ENCODE results near the gene SEMA4A. TPM values are rescaled to one million over a fixed set of nuclear protein-coding genes. Genes with fewer than 3 reads are reported as not detected.
A peak's percentile ranks its signal among the peaks of the same experiment; 100 is the strongest.

Gene SEMA4A
- total and polyA plus RNA-seq, 4 donors, result 22.7 to 54.9 (median 36.9) TPM

DNA sequence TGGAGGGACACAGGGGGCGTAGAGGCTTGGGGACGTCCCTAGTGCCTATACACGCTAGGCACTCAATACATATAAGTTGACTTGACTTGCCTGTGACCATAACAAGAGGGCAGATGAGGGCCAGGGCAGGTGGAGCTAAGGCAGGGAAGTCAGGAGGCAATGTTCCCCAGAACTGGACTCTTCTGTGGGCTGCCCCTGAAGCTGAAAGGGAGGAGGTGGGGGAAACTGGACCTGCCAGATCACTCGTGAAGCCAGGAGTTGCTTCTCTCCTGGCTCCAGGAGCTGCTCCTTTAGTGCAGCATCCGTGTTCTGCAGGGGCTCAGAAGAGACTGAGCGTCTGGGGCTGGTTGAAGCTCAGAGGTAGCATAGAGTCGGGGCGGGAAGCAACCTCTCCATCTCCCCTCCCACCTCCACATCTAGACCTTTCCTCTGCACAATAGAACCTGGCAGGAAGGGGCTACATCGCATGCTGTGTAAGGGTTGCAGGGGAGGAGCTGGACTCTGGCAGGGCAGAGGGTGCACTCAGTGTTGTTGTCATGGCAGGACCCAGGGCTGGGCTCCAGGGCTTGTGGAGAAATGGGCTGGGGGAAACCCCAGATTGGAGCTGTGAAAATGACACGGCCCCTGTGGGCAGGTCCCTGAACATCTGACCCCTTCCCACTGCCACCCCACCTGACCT lies 2.9 kb upstream of the SEMA4A start:
- TF ChIP-seq, protein P1, sequence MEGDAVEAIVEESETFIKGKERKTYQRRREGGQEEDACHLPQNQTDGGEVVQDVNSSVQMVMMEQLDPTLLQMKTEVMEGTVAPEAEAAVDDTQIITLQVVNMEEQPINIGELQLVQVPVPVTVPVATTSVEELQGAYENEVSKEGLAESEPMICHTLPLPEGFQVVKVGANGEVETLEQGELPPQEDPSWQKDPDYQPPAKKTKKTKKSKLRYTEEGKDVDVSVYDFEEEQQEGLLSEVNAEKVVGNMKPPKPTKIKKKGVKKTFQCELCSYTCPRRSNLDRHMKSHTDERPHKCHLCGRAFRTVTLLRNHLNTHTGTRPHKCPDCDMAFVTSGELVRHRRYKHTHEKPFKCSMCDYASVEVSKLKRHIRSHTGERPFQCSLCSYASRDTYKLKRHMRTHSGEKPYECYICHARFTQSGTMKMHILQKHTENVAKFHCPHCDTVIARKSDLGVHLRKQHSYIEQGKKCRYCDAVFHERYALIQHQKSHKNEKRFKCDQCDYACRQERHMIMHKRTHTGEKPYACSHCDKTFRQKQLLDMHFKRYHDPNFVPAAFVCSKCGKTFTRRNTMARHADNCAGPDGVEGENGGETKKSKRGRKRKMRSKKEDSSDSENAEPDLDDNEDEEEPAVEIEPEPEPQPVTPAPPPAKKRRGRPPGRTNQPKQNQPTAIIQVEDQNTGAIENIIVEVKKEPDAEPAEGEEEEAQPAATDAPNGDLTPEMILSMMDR (IDR thresholded peaks at IDR 0.05; ENCODE audit: control extremely low read depth, extremely low read depth), result no peak
- H3K27ac ChIP-seq (ENCODE audit: low read depth in 1 of 2, low read length in 1 of 2), result no peak overlapping the region
- no peak overlapping the region for H3K4me3 ChIP-seq
- peaks cover 0 to 16% (median 9%) of the 10 kb centered on the region in 3 donors for H3K27me3 ChIP-seq (ENCODE audit: control insufficient read depth in 3 of 3, insufficient read depth in 3 of 3, low read length in 2 of 3)
- ATAC-seq (ENCODE audit: insufficient read depth, low FRiP score) (no peak), DNase-seq (no peak)
- H3K9me3 ChIP-seq (ENCODE audit: control insufficient read depth in 4 of 4, insufficient read depth in 3 of 4, low read length in 3 of 4), result no peaks in the 10 kb centered on the region
- H3K4me1 ChIP-seq (ENCODE audit: control insufficient read depth in 5 of 5, insufficient read depth in 5 of 5, low read length in 5 of 5), result peaks cover 0 to 11% (median 6%) of the 10 kb centered on the region in 5 donors
- no peak overlapping the region for H3K9ac ChIP-seq (ENCODE audit: insufficient read depth in 1 of 2, low read length in 2 of 2)
- H3K36me3 ChIP-seq (ENCODE audit: control insufficient read depth in 4 of 4, insufficient read depth in 4 of 4, low read length in 4 of 4), result no peaks in the 10 kb centered on the region
- 69 to 79% methylated on average over 10 of the region's 10 CpGs for WGBS, 2 donors

DNA sequence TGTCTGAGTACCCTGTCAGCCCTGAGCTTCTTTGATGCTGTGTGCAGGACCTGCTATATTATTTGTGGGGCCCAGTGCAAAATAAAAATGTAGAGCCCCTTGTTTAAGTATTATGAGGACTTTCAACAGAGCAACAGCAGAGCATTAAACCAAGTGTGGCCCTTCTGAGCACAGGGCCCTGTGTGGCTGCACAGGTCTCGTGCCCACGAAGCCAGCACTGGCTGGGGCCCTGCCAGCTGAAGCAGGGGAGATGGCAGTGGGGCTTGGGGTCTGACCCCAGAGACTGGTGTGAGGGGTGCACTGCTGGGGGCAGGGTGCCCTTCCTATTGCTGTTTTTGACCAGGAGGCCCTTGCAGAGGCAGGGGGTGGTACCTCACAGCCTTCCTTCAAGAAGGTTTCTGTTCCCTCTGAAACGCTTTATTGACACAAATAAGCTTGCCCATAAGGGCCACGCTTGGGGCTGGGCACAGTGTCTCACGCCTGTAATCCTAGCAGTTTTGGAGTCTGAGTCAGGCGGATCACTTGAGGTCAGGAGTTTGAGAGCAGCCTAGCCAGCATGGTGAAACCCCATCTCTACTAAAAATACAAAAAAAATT lies 2.2 kb upstream of the SEMA4A start:
- Histone ChIP-seq H3K27ac (ENCODE audit: low read depth in 1 of 2, low read length in 1 of 2) (peak overlapping the region in 1 of 2 donors; percentile 20), H3K27me3 (ENCODE audit: control insufficient read depth in 3 of 3, insufficient read depth in 3 of 3, low read length in 2 of 3) (peaks cover 0 to 16% (median 9%) of the 10 kb centered on the region in 3 donors), H3K9ac (ENCODE audit: insufficient read depth in 1 of 2, low read length in 2 of 2) (no peak overlapping the region), H3K36me3 (ENCODE audit: control insufficient read depth in 4 of 4, insufficient read depth in 4 of 4, low read length in 4 of 4) (no peaks in the 10 kb centered on the region), H3K4me3 (no peak overlapping the region), H3K9me3 (ENCODE audit: control insufficient read depth in 4 of 4, insufficient read depth in 3 of 4, low read length in 3 of 4) (no peaks in the 10 kb centered on the region), H3K4me1 (ENCODE audit: control insufficient read depth in 5 of 5, insufficient read depth in 5 of 5, low read length in 5 of 5) (peaks cover 0 to 9% (median 6%) of the 10 kb centered on the region in 5 donors)
- TF ChIP-seq, protein P1 (IDR thresholded peaks at IDR 0.05; ENCODE audit: control extremely low read depth, extremely low read depth), result no peak
- no peak for DNase-seq
- WGBS, 2 donors, result 59 to 75% methylated on average over 6 of the region's 6 CpGs
- ATAC-seq (ENCODE audit: insufficient read depth, low FRiP score), result no peak

DNA sequence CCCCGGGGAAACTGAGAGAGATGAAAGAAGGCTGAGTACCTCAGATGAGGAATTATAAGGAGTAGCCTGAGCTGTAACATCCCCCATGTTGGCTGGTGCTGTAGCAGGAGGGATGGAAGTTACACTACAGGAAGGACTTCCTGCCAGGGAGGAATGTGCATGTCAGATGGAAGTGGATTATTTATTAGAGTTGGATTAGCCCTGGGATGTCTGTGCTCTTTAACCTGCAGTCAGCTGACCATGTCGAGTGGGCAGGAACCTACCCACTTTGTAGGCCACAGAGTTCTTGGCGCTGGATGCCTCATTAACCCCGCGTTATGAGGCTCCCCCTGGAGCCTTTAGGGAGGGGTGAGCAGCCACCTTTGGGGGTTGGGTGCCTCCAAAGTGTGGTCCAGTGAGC lies 757 bp upstream of the SEMA4A start:
- no peak for DNase-seq
- Histone ChIP-seq H3K36me3 (ENCODE audit: control insufficient read depth in 4 of 4, insufficient read depth in 4 of 4, low read length in 4 of 4) (peaks cover 0 to 1% (median 0%) of the 10 kb centered on the region in 4 donors), H3K9me3 (ENCODE audit: control insufficient read depth in 4 of 4, insufficient read depth in 3 of 4, low read length in 3 of 4) (no peaks in the 10 kb centered on the region), H3K27me3 (ENCODE audit: control insufficient read depth in 3 of 3, insufficient read depth in 3 of 3, low read length in 2 of 3) (peaks cover 0 to 16% (median 9%) of the 10 kb centered on the region in 3 donors), H3K4me1 (ENCODE audit: control insufficient read depth in 5 of 5, insufficient read depth in 5 of 5, low read length in 5 of 5) (no peaks in the 10 kb centered on the region), H3K27ac (ENCODE audit: low read depth in 1 of 2, low read length in 1 of 2) (no peak overlapping the region), H3K9ac (ENCODE audit: insufficient read depth in 1 of 2, low read length in 2 of 2) (no peak overlapping the region), H3K4me3 (no peak overlapping the region)
- no peak for ATAC-seq (ENCODE audit: insufficient read depth, low FRiP score)
- TF ChIP-seq, protein P1 (IDR thresholded peaks at IDR 0.05; ENCODE audit: control extremely low read depth, extremely low read depth), result no peak
- WGBS, 2 donors, result 53 to 74% methylated on average over 5 of the region's 5 CpGs

Data from lung (tissue), 12 donors.